Measurements from ENCODE around the gene STEAP3. TPM values are rescaled to one million over a fixed set of nuclear protein-coding genes. Genes with fewer than 3 reads are reported as not detected.

STEAP3 gene
- total and polyA plus RNA-seq, 2 donors (not counting 3 experiments of a cell fraction or from before 2014, with no cell fraction given) = 8.6 to 17.4 TPM

DNA sequence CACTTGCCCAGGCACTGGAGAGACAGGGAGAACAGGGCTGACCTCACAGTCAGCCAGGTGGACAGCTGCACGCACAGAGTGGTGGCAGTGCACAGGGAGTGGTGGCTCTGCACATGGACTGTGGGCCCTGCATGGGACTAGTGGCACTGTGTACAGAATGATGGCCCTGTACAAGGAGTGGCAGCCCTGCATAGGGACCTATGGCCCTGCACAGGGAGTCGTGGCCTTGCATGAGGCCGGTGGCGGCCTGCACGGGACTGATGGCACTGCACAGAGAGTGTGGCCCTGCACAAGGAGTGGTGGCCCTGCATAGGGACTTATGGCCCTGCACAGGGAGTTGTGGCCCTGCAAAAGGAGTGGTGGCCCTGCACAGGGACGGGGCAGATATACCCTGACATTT lies 19.1 kb upstream of the STEAP3 start:
- Histone ChIP-seq H3K79me2 (ENCODE audit: control insufficient read depth, insufficient read depth, low read length) (no peaks in the 10 kb centered on the region), H3K36me3 (ENCODE audit: control insufficient read depth in 2 of 2, extremely low read depth in 1 of 2, insufficient read depth in 2 of 2, low read length in 2 of 2) (no peaks in the 10 kb centered on the region), H3K4me1 (ENCODE audit: control insufficient read depth, extremely low read depth, insufficient read depth, low read length) (no peaks in the 10 kb centered on the region), H4K20me1 (replicated peaks; ENCODE audit: control insufficient read depth, extremely low read depth, insufficient read depth, low read length) (no peaks in the 10 kb centered on the region), H3K9ac (replicated peaks; ENCODE audit: extremely low read depth, insufficient read depth, low read length) (no peak overlapping the region), H3K27me3 (ENCODE audit: control insufficient read depth in 2 of 2, insufficient read depth in 2 of 2, low read length in 2 of 2) (peaks cover 0 to 2% of the 10 kb centered on the region in 2 experiments), H3K4me2 (ENCODE audit: insufficient read depth, low read length) (no peak overlapping the region), H2AFZ (ENCODE audit: low read depth, low read length) (no peak overlapping the region), H3K9me1 (replicated peaks; ENCODE audit: control insufficient read depth, extremely low read depth, insufficient read depth, low read length) (no peaks in the 10 kb centered on the region), H3K9me3 (replicated peaks; ENCODE audit: control insufficient read depth, insufficient read depth, low read length) (no peaks in the 10 kb centered on the region), H3K4me3 (replicated peaks in 1 of 3; ENCODE audit: insufficient read depth in 1 of 3, low read depth in 1 of 3, low read length in 3 of 3) (no peak overlapping the region), H3K27ac (ENCODE audit: insufficient read depth, low read depth, low read length) (no peak overlapping the region)
- no TSS peak for BruUV-seq (replicated peaks)
- no peak for FAIRE-seq
- DNase-seq (ENCODE audit: low read depth, low spot score) = no peak
- TF ChIP-seq FOS (IDR thresholded peaks at IDR 0.05; ENCODE audit: borderline replicate concordance, insufficient read depth, low read length) = no peak
- TF ChIP-seq GATA2 (IDR thresholded peaks at IDR 0.05; ENCODE audit: insufficient read depth, insufficient read length, low read depth, low read length) = no peak
- TF ChIP-seq, protein P1, sequence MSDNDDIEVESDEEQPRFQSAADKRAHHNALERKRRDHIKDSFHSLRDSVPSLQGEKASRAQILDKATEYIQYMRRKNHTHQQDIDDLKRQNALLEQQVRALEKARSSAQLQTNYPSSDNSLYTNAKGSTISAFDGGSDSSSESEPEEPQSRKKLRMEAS (IDR thresholded peaks at IDR 0.05; ENCODE audit: insufficient read depth, insufficient read length) = no peak
- no peak for TF ChIP-seq JUN (IDR thresholded peaks at IDR 0.05; ENCODE audit: borderline replicate concordance, insufficient read depth, insufficient read length, low read depth)
- no peak for TF ChIP-seq EZH2 (IDR thresholded peaks at IDR 0.05; ENCODE audit: borderline replicate concordance, low read depth, low read length, severe bottlenecking)
- TF ChIP-seq MYC (IDR thresholded peaks at IDR 0.05; ENCODE audit: low read depth, low read length) = no peak
- TF ChIP-seq POLR2AphosphoS5 (IDR thresholded peaks at IDR 0.05; ENCODE audit: insufficient read depth, low read depth, low read length) = no peak
- TF ChIP-seq, protein P2, sequence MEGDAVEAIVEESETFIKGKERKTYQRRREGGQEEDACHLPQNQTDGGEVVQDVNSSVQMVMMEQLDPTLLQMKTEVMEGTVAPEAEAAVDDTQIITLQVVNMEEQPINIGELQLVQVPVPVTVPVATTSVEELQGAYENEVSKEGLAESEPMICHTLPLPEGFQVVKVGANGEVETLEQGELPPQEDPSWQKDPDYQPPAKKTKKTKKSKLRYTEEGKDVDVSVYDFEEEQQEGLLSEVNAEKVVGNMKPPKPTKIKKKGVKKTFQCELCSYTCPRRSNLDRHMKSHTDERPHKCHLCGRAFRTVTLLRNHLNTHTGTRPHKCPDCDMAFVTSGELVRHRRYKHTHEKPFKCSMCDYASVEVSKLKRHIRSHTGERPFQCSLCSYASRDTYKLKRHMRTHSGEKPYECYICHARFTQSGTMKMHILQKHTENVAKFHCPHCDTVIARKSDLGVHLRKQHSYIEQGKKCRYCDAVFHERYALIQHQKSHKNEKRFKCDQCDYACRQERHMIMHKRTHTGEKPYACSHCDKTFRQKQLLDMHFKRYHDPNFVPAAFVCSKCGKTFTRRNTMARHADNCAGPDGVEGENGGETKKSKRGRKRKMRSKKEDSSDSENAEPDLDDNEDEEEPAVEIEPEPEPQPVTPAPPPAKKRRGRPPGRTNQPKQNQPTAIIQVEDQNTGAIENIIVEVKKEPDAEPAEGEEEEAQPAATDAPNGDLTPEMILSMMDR (IDR thresholded peaks at IDR 0.05; ENCODE audit: extremely low read depth in 1 of 2, insufficient read depth in 1 of 2, low read depth in 1 of 2, low read length in 2 of 2) = no peak
- no peak for TF ChIP-seq POLR2A (IDR thresholded peaks at IDR 0.05; ENCODE audit: low read depth, low read length)
- dilution Hi-C loops (cut with MboI; ENCODE audit: extremely low pct_ligation_motif_present, low sequenced_read_pairs) = no loop called here
- ChIA-PET POLR2A (no interaction called here), CTCF (no interaction called here)
- intact Hi-C loops (cut with micrococcal nuclease) = no loop called here
